Measurements from ENCODE around the gene TRPM3. TPM values are rescaled to one million over a fixed set of nuclear protein-coding genes. Genes with fewer than 3 reads are reported as not detected.
A peak's percentile ranks its signal among the peaks of the same experiment; 100 is the strongest.

Gene TRPM3
- total RNA-seq, 1 donor = 0.72 TPM

- no peaks in the 10 kb centered on the region for H4K20me1 ChIP-seq (ENCODE audit: insufficient read depth, low read length)
- no peaks in the 10 kb centered on the region for H3K36me3 ChIP-seq (ENCODE audit: insufficient read depth, low read length)
- no peak for TF ChIP-seq CTCF (IDR thresholded peaks at IDR 0.05; ENCODE audit: extremely low read depth, low read depth, low read length)
- H2AFZ ChIP-seq (ENCODE audit: low read length) = no peak overlapping the region
- peaks cover 64% of the 10 kb centered on the region for H3K4me1 ChIP-seq (ENCODE audit: insufficient read depth, low read length)
- H3K4me3 ChIP-seq (ENCODE audit: insufficient read depth, low read length) = no peak overlapping the region
- DNase-seq (ENCODE audit: insufficient read length, low spot score, missing footprints) = no peak
- H3K79me2 ChIP-seq (ENCODE audit: insufficient read depth, low read length) = no peaks in the 10 kb centered on the region
- H3K27ac ChIP-seq (ENCODE audit: low read depth, low read length) = peak overlapping the region; percentile 99
- no peaks in the 10 kb centered on the region for H3K27me3 ChIP-seq (ENCODE audit: insufficient read depth, low read length)
- no peaks in the 10 kb centered on the region for H3K9me3 ChIP-seq (ENCODE audit: low read depth, low read length)
- peak overlapping the region; percentile 61 for H3K4me2 ChIP-seq (ENCODE audit: insufficient read depth, low read length)
Measured at GRCh38 chr9:70590315-70590677, 531.1 kb downstream of the TRPM3 start.

GRCh38 chr9:70589571-70590314 is 531.7 kb downstream of the TRPM3 start:
- no peaks in the 10 kb centered on the region for H3K27me3 ChIP-seq (ENCODE audit: insufficient read depth, low read length)
- H3K4me1 ChIP-seq (ENCODE audit: insufficient read depth, low read length) = peaks cover 58% of the 10 kb centered on the region
- H3K4me3 ChIP-seq (ENCODE audit: insufficient read depth, low read length) = peak overlapping the region; percentile 19
- no peaks in the 10 kb centered on the region for H4K20me1 ChIP-seq (ENCODE audit: insufficient read depth, low read length)
- no peaks in the 10 kb centered on the region for H3K36me3 ChIP-seq (ENCODE audit: insufficient read depth, low read length)
- no peaks in the 10 kb centered on the region for H3K9me3 ChIP-seq (ENCODE audit: low read depth, low read length)
- H3K27ac ChIP-seq (ENCODE audit: low read depth, low read length) = peak overlapping the region; percentile 99
- H2AFZ ChIP-seq (ENCODE audit: low read length) = no peak overlapping the region
- no peak for TF ChIP-seq CTCF (IDR thresholded peaks at IDR 0.05; ENCODE audit: extremely low read depth, low read depth, low read length)
- peak; percentile 79 for DNase-seq (ENCODE audit: insufficient read length, low spot score, missing footprints)
- H3K4me2 ChIP-seq (ENCODE audit: insufficient read depth, low read length) = peak overlapping the region; percentile 61
- H3K79me2 ChIP-seq (ENCODE audit: insufficient read depth, low read length) = no peaks in the 10 kb centered on the region

GRCh38 chr9:70588999-70589398 is 532.4 kb downstream of the TRPM3 start:
- no peaks in the 10 kb centered on the region for H3K79me2 ChIP-seq (ENCODE audit: insufficient read depth, low read length)
- TF ChIP-seq CTCF (IDR thresholded peaks at IDR 0.05; ENCODE audit: extremely low read depth, low read depth, low read length) = no peak
- no peaks in the 10 kb centered on the region for H3K9me3 ChIP-seq (ENCODE audit: low read depth, low read length)
- DNase-seq (ENCODE audit: insufficient read length, low spot score, missing footprints) = no peak
- no peaks in the 10 kb centered on the region for H3K36me3 ChIP-seq (ENCODE audit: insufficient read depth, low read length)
- peaks cover 52% of the 10 kb centered on the region for H3K4me1 ChIP-seq (ENCODE audit: insufficient read depth, low read length)
- peak overlapping the region; percentile 99 for H3K27ac ChIP-seq (ENCODE audit: low read depth, low read length)
- H2AFZ ChIP-seq (ENCODE audit: low read length) = no peak overlapping the region
- H4K20me1 ChIP-seq (ENCODE audit: insufficient read depth, low read length) = no peaks in the 10 kb centered on the region
- no peaks in the 10 kb centered on the region for H3K27me3 ChIP-seq (ENCODE audit: insufficient read depth, low read length)
- peak overlapping the region; percentile 61 for H3K4me2 ChIP-seq (ENCODE audit: insufficient read depth, low read length)
- H3K4me3 ChIP-seq (ENCODE audit: insufficient read depth, low read length) = peak overlapping the region; percentile 19

- no peak for TF ChIP-seq CTCF (IDR thresholded peaks at IDR 0.05; ENCODE audit: extremely low read depth, low read depth, low read length)
- H3K27ac ChIP-seq (ENCODE audit: low read depth, low read length) = peak overlapping the region; percentile 99
- no peak for DNase-seq (ENCODE audit: insufficient read length, low spot score, missing footprints)
- H3K27me3 ChIP-seq (ENCODE audit: insufficient read depth, low read length) = no peaks in the 10 kb centered on the region
- H3K79me2 ChIP-seq (ENCODE audit: insufficient read depth, low read length) = no peaks in the 10 kb centered on the region
- peaks cover 52% of the 10 kb centered on the region for H3K4me1 ChIP-seq (ENCODE audit: insufficient read depth, low read length)
- H2AFZ ChIP-seq (ENCODE audit: low read length) = no peak overlapping the region
- H3K4me2 ChIP-seq (ENCODE audit: insufficient read depth, low read length) = no peak overlapping the region
- H3K9me3 ChIP-seq (ENCODE audit: low read depth, low read length) = no peaks in the 10 kb centered on the region
- no peaks in the 10 kb centered on the region for H3K36me3 ChIP-seq (ENCODE audit: insufficient read depth, low read length)
- H3K4me3 ChIP-seq (ENCODE audit: insufficient read depth, low read length) = no peak overlapping the region
- H4K20me1 ChIP-seq (ENCODE audit: insufficient read depth, low read length) = no peaks in the 10 kb centered on the region
Measured at GRCh38 chr9:70588381-70588780, 533.0 kb downstream of the TRPM3 start.
